HCT116 (cell line): ENCODE results near the gene USP15. TPM values are rescaled to one million over a fixed set of nuclear protein-coding genes. Genes with fewer than 3 reads are reported as not detected.

Source experiments
- ATAC-seq: fragments of 200-7000 bp; cut with Tn5 transposase; 2 replicates; pipeline ENCODE4 v1.9.1; 2020; ENCODE audit warnings: mild to moderate bottlenecking, moderate library complexity
- BruUV-seq: library from RNA; stranded (reverse); fragments of 400-500 nt; replicated peaks from 2 replicates; lab custom pipeline; 2021; lab: Mats Ljungman, UMichigan
- CTCF ChIA-PET: fragments of 300-600 bp; sonication (Branson Sonifier 250); formaldehyde crosslinking; loops from one replicate; lab custom pipeline; 2021; ENCODE audit warnings: antibody characterized with exemption; lab: Charles Lee
- POLR2A ChIA-PET: fragments of 300-600, 350-600 bp; sonication (Branson Sonifier 250); formaldehyde crosslinking; loops from one replicate; lab custom pipeline; 2021; ENCODE audit warnings: antibody characterized with exemption; lab: Charles Lee
- RAD21 ChIA-PET, 2 experiments: fragments of 300-600 bp; sonication (Branson Sonifier 250); formaldehyde crosslinking; loops; one replicate each; lab custom pipeline; 2023; ENCODE audit warnings: low total read pairs in 2 of 2; ENCODE audit not compliant: uncharacterized antibody in 2 of 2, unreplicated experiment in 2 of 2, low non-redundant PET in 1 of 2; lab: Charles Lee
- DNase-seq: peaks from one replicate; pipeline ENCODE4 v3.0.0-alpha.2; 2010; ENCODE audit warnings: low read depth, low spot score
- H2AFZ ChIP-seq: fragments of 200-600 bp; shearing (Covaris generic), sonication (generic); 2 replicates; pipeline ENCODE4 v1.6.1; 2017; ENCODE audit warnings: low read depth, mixed run types, mixed read lengths, antibody characterized with exemption, low read length; ENCODE audit not compliant: poor library complexity, severe bottlenecking
- H3K27ac ChIP-seq: 2 replicates; pipeline ENCODE4 v1.5.1; 2012; ENCODE audit warnings: low read depth, low read length
- H3K27me3 ChIP-seq: fragments of 200-600 bp; sonication (generic); 2 replicates; pipeline ENCODE4 v1.6.1; 2016; ENCODE audit warnings: mixed run types, low read length, mixed read lengths; ENCODE audit not compliant: insufficient read depth
- H3K36me3 ChIP-seq, 2 experiments: fragments of 200-500 bp in 1 of 2; fragments of 200-600 bp in 1 of 2; sonication (Bioruptor generic) in 1 of 2; sonication (generic) in 1 of 2; 2 replicates each; pipeline versions ENCODE4 v1.5.1 to v1.6.1; 2014 to 2016; ENCODE audit warnings: low read length in 2 of 2, inconsistent platforms in 1 of 2, mixed read lengths in 1 of 2, mixed run types in 1 of 2; ENCODE audit not compliant: insufficient read depth in 2 of 2, control insufficient read depth in 1 of 2
- H3K4me1 ChIP-seq, 2 experiments: fragments of 200-600 bp in 1 of 2; sonication (generic) in 1 of 2; 2 replicates each; pipeline versions ENCODE4 v1.5.1 to v1.6.1; 2012 to 2017; ENCODE audit warnings: low read length in 2 of 2, inconsistent platforms in 1 of 2, mild to moderate bottlenecking in 1 of 2, mixed read lengths in 1 of 2, mixed run types in 1 of 2, moderate library complexity in 1 of 2; ENCODE audit not compliant: insufficient read depth in 2 of 2, control insufficient read depth in 1 of 2
- H3K4me2 ChIP-seq: fragments of 200-600 bp; sonication (generic); 2 replicates; pipeline ENCODE4 v1.6.1; 2017; ENCODE audit warnings: mixed run types, low read length, mixed read lengths
- H3K4me3 ChIP-seq, 2 experiments: fragments of 200-600 bp in 1 of 2; sonication (generic) in 1 of 2; replicated peaks in 1 of 2; 2 replicates each; pipeline ENCODE4 v1.5.1; 2011 to 2016; ENCODE audit warnings: low read length in 2 of 2, control low read depth in 1 of 2, low read depth in 1 of 2, mild to moderate bottlenecking in 1 of 2, mixed read lengths in 1 of 2, mixed run types in 1 of 2
- H3K79me2 ChIP-seq: fragments of 200-600 bp; sonication (generic); 2 replicates; pipeline ENCODE4 v1.6.1; 2017; ENCODE audit warnings: mild to moderate bottlenecking, mixed run types, low read length, moderate library complexity, mixed read lengths; ENCODE audit not compliant: insufficient read depth
- H3K9ac ChIP-seq: fragments of 200-600 bp; sonication (generic); 2 replicates; pipeline ENCODE4 v1.6.1; 2016; ENCODE audit warnings: low read length, mixed read lengths
- H3K9me2 ChIP-seq: fragments of 200-600 bp; sonication (generic), shearing (Covaris generic); 2 replicates; pipeline ENCODE4 v1.6.1; 2017; ENCODE audit warnings: mixed run types, mild to moderate bottlenecking, moderate library complexity; ENCODE audit not compliant: insufficient read depth
- H3K9me3 ChIP-seq, 2 experiments: fragments of 200-500 bp in 1 of 2; fragments of 200-600 bp in 1 of 2; sonication (Bioruptor generic) in 1 of 2; sonication (generic) in 1 of 2; 2 replicates each; pipeline ENCODE4 v1.6.1; 2014 to 2017; ENCODE audit warnings: low read length in 2 of 2, mixed read lengths in 2 of 2, inconsistent platforms in 1 of 2, low read depth in 1 of 2, mild to moderate bottlenecking in 1 of 2, mixed run types in 1 of 2, moderate library complexity in 1 of 2; ENCODE audit not compliant: control insufficient read depth in 1 of 2, insufficient read depth in 1 of 2
- H4K20me1 ChIP-seq: fragments of 200-600 bp; sonication (generic), shearing (Covaris generic); 2 replicates; pipeline ENCODE4 v1.6.1; 2017; ENCODE audit warnings: mixed run types, mild to moderate bottlenecking, moderate library complexity; ENCODE audit not compliant: insufficient read depth
- ATF3 ChIP-seq: IDR thresholded peaks from 2 replicates; pipeline ENCODE4 v1.6.1; 2012
- CEBPB ChIP-seq: IDR thresholded peaks from 2 replicates; pipeline ENCODE4 v1.6.1; 2012; ENCODE audit warnings: low read depth
- EGR1 ChIP-seq: IDR thresholded peaks from 2 replicates; pipeline ENCODE4 v1.6.1; 2012; ENCODE audit warnings: low read depth
- ELF1 ChIP-seq: IDR thresholded peaks from 2 replicates; pipeline ENCODE4 v1.6.1; 2012; ENCODE audit warnings: low read depth, borderline replicate concordance
- EZH2 ChIP-seq: fragments of 200-600 bp; sonication (generic); IDR thresholded peaks from 2 replicates; pipeline ENCODE4 v1.6.1; 2017; ENCODE audit warnings: antibody characterized with exemption, mixed run types
- EZH2phosphoT487 ChIP-seq: fragments of 200-600 bp; IDR thresholded peaks from 2 replicates; pipeline ENCODE4 v1.6.1; 2018; ENCODE audit warnings: antibody characterized with exemption, borderline replicate concordance
- JUND ChIP-seq: IDR thresholded peaks from 2 replicates; pipeline ENCODE4 v1.6.1; 2012
- MAX ChIP-seq: IDR thresholded peaks from 2 replicates; pipeline ENCODE4 v1.6.1; 2012
- POLR2A ChIP-seq: IDR thresholded peaks from 2 replicates; pipeline ENCODE4 v1.7.0; 2011; ENCODE audit warnings: borderline replicate concordance; ENCODE audit not compliant: insufficient read depth, insufficient read length; ENCODE audit errors: extremely low read depth
- SIN3A ChIP-seq: IDR thresholded peaks from 2 replicates; pipeline ENCODE4 v1.6.1; 2012; ENCODE audit warnings: low read depth
- SRF ChIP-seq: IDR thresholded peaks from 2 replicates; pipeline ENCODE4 v1.6.1; 2012; ENCODE audit warnings: low read depth
- ZBTB33 ChIP-seq: IDR thresholded peaks from 2 replicates; pipeline ENCODE4 v1.6.1; 2011; ENCODE audit warnings: mild to moderate bottlenecking, low read length, moderate library complexity; ENCODE audit not compliant: insufficient replicate concordance; ENCODE audit errors: extremely low read depth
- ZFX ChIP-seq: fragments of 450-650 bp; IDR thresholded peaks from 2 replicates; pipeline ENCODE4 v1.6.1; 2017
- ZNF274 ChIP-seq: fragments of 200-500 bp; sonication (Bioruptor generic); IDR thresholded peaks from 2 replicates; pipeline ENCODE4 v1.6.1; 2014; ENCODE audit warnings: mild to moderate bottlenecking, low read depth, low read length, inconsistent platforms
- intact Hi-C: fragments of 100-400 bp; cut with micrococcal nuclease; formaldehyde crosslinking; loops from 2 replicates; pipeline ENCODE4 v1.10.0; 2022
- total RNA-seq: library from RNA; stranded (reverse); gene quantifications from one replicate; pipeline ENCODE4 v1.2.1, GENCODE V29; 2021; ENCODE audit not compliant: unreplicated experiment

USP15 gene
- total RNA-seq, 1 experiment from 2014 or later, result 49.5 TPM

GRCh38 chr12:62304560-62304959, 44.4 kb downstream of the USP15 start:
- Histone ChIP-seq H3K9ac (no peak overlapping the region), H3K4me2 (no peak overlapping the region), H4K20me1 (0 out of 2 replicates have a peak, but pooled peaks cover 3% of the 10 kb centered on the region), H3K9me3 (peaks cover 0 to 3% of the 10 kb centered on the region in 2 experiments; a peak in 1 of 4 replicates), H2AFZ (no peak overlapping the region), H3K4me1 (no peaks in the 10 kb centered on the region), H3K9me2 (no peaks in the 10 kb centered on the region), H3K79me2 (peaks cover 36% of the 10 kb centered on the region), H3K27me3 (no peaks in the 10 kb centered on the region), H3K27ac (no peak overlapping the region)
- RAD21 ChIA-PET, result no interaction called here
- BruUV-seq, result no TSS peak
- ATAC-seq, result no peak
- intact Hi-C loops, result no loop called here
- TF ChIP-seq EGR1 (no peak), CEBPB (no peak), POLR2A (no peak), ATF3 (no peak), EZH2 (no peak), JUND (no peak), ZFX (no peak), SRF (no peak), ZNF274 (no peak), EZH2phosphoT487 (no peak), SIN3A (no peak), ZBTB33 (no peak), MAX (no peak), ELF1 (no peak)
- TF ChIP-seq, all 23 proteins: peak for 0
- DNase-seq, result no peak
- Histone ChIP-seq H3K36me3 (peaks cover 2 to 32% of the 10 kb centered on the region in 2 experiments; a peak in 3 of 4 replicates), H3K4me3 (no peak overlapping the region)
- ChIA-PET POLR2A (no interaction called here), CTCF (no interaction called here)
